K562 (cell line): ENCODE results near the gene DPYSL4. TPM values are rescaled to one million over a fixed set of nuclear protein-coding genes. Genes with fewer than 3 reads are reported as not detected.
A peak's percentile ranks its signal among the peaks of the same experiment; 100 is the strongest.

Experiments
- ATAC-seq: fragments of 200-7000 bp; cut with Tn5 transposase; 3 replicates; pipeline ENCODE4 v1.9.1; 2020; ENCODE audit warnings: moderate library complexity
- BruUV-seq: library from RNA; stranded (reverse); fragments of 400-500 nt; replicated peaks from 2 replicates; lab custom pipeline; 2021; lab: Mats Ljungman, UMichigan
- CTCF ChIA-PET: fragments of 300-600 bp; formaldehyde crosslinking; extraction: SDS; loops from one replicate; lab custom pipeline; 2021; ENCODE audit warnings: low intra/inter-chr PET ratio; lab: Yijun Ruan, JAX
- POLR2A ChIA-PET: fragments of 300-600, 350-650 bp; sonication (Branson Sonifier 250); formaldehyde crosslinking; extraction: SDS; loops from one replicate; lab custom pipeline; 2021; ENCODE audit warnings: antibody characterized with exemption, inconsistent platforms; lab: Yijun Ruan, JAX
- DNase-seq, 4 experiments: peaks; one replicate each; pipeline versions ENCODE4 v3.0.0 to v3.0.0-alpha.2; 2011 to 2018; ENCODE audit warnings: low spot score in 3 of 4, mixed read lengths in 3 of 4; ENCODE audit errors: extremely low read depth in 1 of 4
- FAIRE-seq: peaks from 2 replicates; lab custom pipeline; 2011; peaks lifted over from hg19 to GRCh38; lab: Jason Lieb, UNC
- H2AFZ ChIP-seq: 2 replicates; pipeline ENCODE4 v1.6.0; 2011; ENCODE audit warnings: low read depth, low read length, control low read depth, inconsistent platforms
- H3K27ac ChIP-seq: fragments of 200-600 bp; 3 replicates; pipeline ENCODE4 v1.8.0; 2011; ENCODE audit warnings: low read depth, mild to moderate bottlenecking, control low read depth, inconsistent platforms, low read length, moderate library complexity, mixed read lengths; ENCODE audit errors: extremely low read depth
- H3K27me3 ChIP-seq, 2 experiments: fragments of 300-600 bp in 1 of 2; 2 replicates in 1 of 2; 3 replicates in 1 of 2; pipeline versions ENCODE4 v1.6.0 to v1.8.0; 2011; ENCODE audit warnings: inconsistent platforms in 2 of 2, low read length in 2 of 2, mild to moderate bottlenecking in 1 of 2, mixed read lengths in 1 of 2, moderate library complexity in 1 of 2; ENCODE audit not compliant: control insufficient read depth in 2 of 2, insufficient read depth in 2 of 2
- H3K36me3 ChIP-seq: fragments of 300-600 bp; 3 replicates; pipeline ENCODE4 v1.8.0; 2011; ENCODE audit warnings: mild to moderate bottlenecking, low read length, inconsistent platforms; ENCODE audit not compliant: control insufficient read depth, insufficient read depth
- H3K4me1 ChIP-seq, 2 experiments: fragments of 200-600 bp in 1 of 2; replicated peaks in 1 of 2; 2 replicates in 1 of 2; 3 replicates in 1 of 2; pipeline versions ENCODE4 v1.5.1 to v1.8.0; 2011; ENCODE audit warnings: inconsistent platforms in 2 of 2, low read length in 2 of 2, mild to moderate bottlenecking in 1 of 2, mixed read lengths in 1 of 2, moderate library complexity in 1 of 2; ENCODE audit not compliant: control insufficient read depth in 2 of 2, insufficient read depth in 2 of 2
- H3K4me2 ChIP-seq: 2 replicates; pipeline ENCODE4 v1.6.1; 2011; ENCODE audit warnings: low read length, control low read depth, inconsistent platforms, mixed read lengths; ENCODE audit not compliant: insufficient read depth
- H3K4me3 ChIP-seq: fragments of 200-600 bp; sonication (generic), shearing (Covaris generic); 2 replicates; pipeline ENCODE4 v1.5.1; 2016; ENCODE audit warnings: control low read depth, inconsistent platforms
- H3K79me2 ChIP-seq: fragments of 200-600 bp; 3 replicates; pipeline ENCODE4 v1.8.0; 2011; ENCODE audit warnings: low read length, inconsistent platforms; ENCODE audit not compliant: control insufficient read depth, insufficient read depth
- H3K9ac ChIP-seq, 2 experiments: 2 replicates each; pipeline versions ENCODE4 v1.6.0 to v1.6.1; 2011; ENCODE audit warnings: low read depth in 2 of 2, low read length in 2 of 2, control low read depth in 1 of 2, inconsistent platforms in 1 of 2, mild to moderate bottlenecking in 1 of 2, mixed read lengths in 1 of 2; ENCODE audit not compliant: insufficient read depth in 1 of 2
- H3K9me1 ChIP-seq: one replicate; pipeline ENCODE4 v1.6.0; 2011; ENCODE audit warnings: inconsistent platforms, mild to moderate bottlenecking, low read length, moderate library complexity; ENCODE audit not compliant: control insufficient read depth, insufficient read depth
- H3K9me3 ChIP-seq: replicated peaks from 2 replicates; pipeline ENCODE4 v1.5.1; 2011; ENCODE audit warnings: low read depth, low read length, inconsistent platforms; ENCODE audit not compliant: control insufficient read depth, insufficient read depth
- H4K20me1 ChIP-seq: replicated peaks from 2 replicates; pipeline ENCODE4 v1.6.1; 2011; ENCODE audit warnings: low read length, inconsistent platforms, mixed read lengths; ENCODE audit not compliant: control insufficient read depth, insufficient read depth
- CREB1 ChIP-seq, 2 experiments: sonication (generic) in 1 of 2; formaldehyde crosslinking in 1 of 2; IDR thresholded peaks; 2 replicates each; pipeline versions ENCODE4 v1.6.1 to v1.8.0; 2012 to 2022; ENCODE audit warnings: inconsistent platforms in 1 of 2, mild to moderate bottlenecking in 1 of 2, missing genetic modification reagents in 1 of 2, moderate library complexity in 1 of 2
- CREM ChIP-seq: IDR thresholded peaks from 2 replicates; pipeline ENCODE4 v1.6.1; 2014; ENCODE audit warnings: antibody characterized with exemption, low read depth
- ZNF217 ChIP-seq: sonication (generic); formaldehyde crosslinking; IDR thresholded peaks from 2 replicates; pipeline ENCODE4 v1.8.0; 2022; ENCODE audit warnings: mild to moderate bottlenecking, missing genetic modification reagents
- WGBS: fragments of 100-300 bp; shearing (Covaris generic); methylation state at CpG from one replicate; pipeline ENCODE4 v1.1.6; 2016; ENCODE audit warnings: low coverage, mixed read lengths; ENCODE audit not compliant: insufficient coverage; ENCODE audit errors: missing lambda C conversion rate; 5-methylcytosine and 5-hydroxymethylcytosine counted together
- in situ Hi-C: fragments of 300-500 bp; cut with MboI; formaldehyde crosslinking; loops from 4 replicates; pipeline ENCODE4 v1.15.0; 2018; ENCODE audit warnings: inconsistent platforms, mixed read lengths
- intact Hi-C: fragments of 100-400 bp; cut with micrococcal nuclease; formaldehyde crosslinking; loops from 2 replicates; pipeline ENCODE4 v1.14.2; 2022
- polyA plus RNA-seq, 8 experiments: library from polyadenylated mRNA; depleted of rRNA in 4 of 8; stranded (reverse) in 5 of 8; unstranded in 3 of 8; fragments of >200 nt; fragmentation: Nextera tagmentation in 2 of 8; fragmentation: Illumina TruSeq in 1 of 8; extraction: Ambion mirVana in 2 of 8; extraction: Trizol in 1 of 8; gene quantifications; 2 replicates each; pipeline versions ENCODE4 v1.2.1 to v1.2.3, GENCODE V29; 2011 to 2014; ENCODE audit warnings: inconsistent platforms in 1 of 8, missing spikeins in 1 of 8
- total RNA-seq, 7 experiments: library from RNA; depleted of rRNA in 6 of 7; stranded (reverse); fragments of >200 nt in 6 of 7; fragmentation: Illumina TruSeq in 2 of 7; extraction: Trizol in 2 of 7; gene quantifications; 2 replicates each; pipeline versions ENCODE4 v1.2.1 to v1.2.3, GENCODE V29; 2011 to 2021; ENCODE audit warnings: low replicate concordance in 1 of 7
- TF ChIP-seq, protein P1 (sequence below), 3 experiments: IDR thresholded peaks in 2 of 3; conservative IDR thresholded peaks in 1 of 3; 2 replicates each; pipeline ENCODE4 v1.5.1; 2011 to 2012; ENCODE audit warnings: low read length in 3 of 3, mild to moderate bottlenecking in 3 of 3, control low read depth in 2 of 3, improper control_type of control experiment in 1 of 3, inconsistent platforms in 1 of 3, low read depth in 1 of 3, mixed read lengths in 1 of 3, moderate library complexity in 1 of 3; ENCODE audit not compliant: insufficient read depth in 2 of 3

Gene DPYSL4
- total and polyA plus RNA-seq, 9 of the 15 experiments (the other 6 are each of a cell fraction or from before 2014, with no cell fraction given): 0.03 TPM; not detected in 8

DNA sequence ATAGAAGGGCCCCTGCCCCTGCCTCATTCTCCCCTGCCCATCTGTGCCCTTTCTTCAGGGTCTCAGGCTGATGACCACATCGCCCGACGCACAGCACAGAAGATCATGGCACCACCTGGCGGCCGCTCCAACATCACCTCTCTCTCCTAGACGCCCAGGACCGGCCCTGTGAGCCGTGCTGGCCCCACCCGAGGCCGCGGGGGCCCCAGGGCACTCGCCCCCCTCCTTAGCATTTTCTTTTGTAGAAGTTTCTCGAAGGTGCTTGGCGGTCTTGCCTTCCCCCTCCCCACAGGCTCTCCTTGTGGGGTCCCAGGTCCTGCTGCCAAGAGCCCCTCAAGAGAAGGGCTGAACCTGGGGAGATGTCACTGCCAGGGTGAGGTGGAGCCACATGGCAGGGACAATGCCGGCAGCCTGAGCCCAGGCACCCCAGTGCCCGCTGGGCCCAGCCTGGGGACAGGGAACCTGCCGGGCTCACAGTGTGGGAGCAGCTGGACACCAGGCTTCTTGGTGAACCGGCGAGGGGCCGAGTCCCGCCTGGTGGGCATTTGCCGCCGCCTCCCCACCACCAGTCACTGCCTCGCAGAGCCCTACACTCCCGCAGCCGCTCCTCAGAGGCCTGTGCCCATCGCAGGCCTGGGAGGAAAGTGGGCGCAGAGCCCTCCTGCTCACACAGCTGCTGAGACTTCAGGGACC, 18.2 kb downstream of the DPYSL4 start:
- intact Hi-C loops (no loop called here), in situ Hi-C loops (no loop called here)
- DNase-seq (peak; percentile 24 to 34 (median 28)), ATAC-seq (peak; percentile 79), FAIRE-seq (no peak)
- Histone ChIP-seq H3K36me3 (no peaks in the 10 kb centered on the region), H3K4me1 (peaks cover 0 to 8% of the 10 kb centered on the region in 2 experiments; a peak in 1 of 5 replicates), H3K4me3 (no peak overlapping the region), H3K79me2 (no peaks in the 10 kb centered on the region), H3K27me3 (peaks cover 0 to 62% of the 10 kb centered on the region in 2 experiments; a peak in 2 of 5 replicates), H4K20me1 (no peaks in the 10 kb centered on the region), H2AFZ (no peak overlapping the region), H3K27ac (no peak overlapping the region), H3K9me3 (no peaks in the 10 kb centered on the region), H3K9ac (no peak overlapping the region), H3K4me2 (no peak overlapping the region), H3K9me1 (no peaks in the 10 kb centered on the region)
- ChIA-PET CTCF (no interaction called here), POLR2A (interaction anchor here (0.6 kb wide), 1 partner anchor 206 kb away, joined by 3 read pairs; no protein-coding TSS in a partner anchor)
- BruUV-seq: no TSS peak
- under 1% methylated on average over 22 of the region's 28 CpGs for WGBS
- TF ChIP-seq CREB1 (IDR thresholded peaks at IDR 0.05) (0 out of 2 replicates have a peak, but pooled peaks have one; percentile 16), CREB1 (CRISPR knock-in tag; IDR thresholded peaks at IDR 0.05) (no peak), CREM (peak; percentile 45; the same call in 1 of the 2 replicates), ZNF217 (CRISPR knock-in tag) (no peak)
- TF ChIP-seq, protein P1, sequence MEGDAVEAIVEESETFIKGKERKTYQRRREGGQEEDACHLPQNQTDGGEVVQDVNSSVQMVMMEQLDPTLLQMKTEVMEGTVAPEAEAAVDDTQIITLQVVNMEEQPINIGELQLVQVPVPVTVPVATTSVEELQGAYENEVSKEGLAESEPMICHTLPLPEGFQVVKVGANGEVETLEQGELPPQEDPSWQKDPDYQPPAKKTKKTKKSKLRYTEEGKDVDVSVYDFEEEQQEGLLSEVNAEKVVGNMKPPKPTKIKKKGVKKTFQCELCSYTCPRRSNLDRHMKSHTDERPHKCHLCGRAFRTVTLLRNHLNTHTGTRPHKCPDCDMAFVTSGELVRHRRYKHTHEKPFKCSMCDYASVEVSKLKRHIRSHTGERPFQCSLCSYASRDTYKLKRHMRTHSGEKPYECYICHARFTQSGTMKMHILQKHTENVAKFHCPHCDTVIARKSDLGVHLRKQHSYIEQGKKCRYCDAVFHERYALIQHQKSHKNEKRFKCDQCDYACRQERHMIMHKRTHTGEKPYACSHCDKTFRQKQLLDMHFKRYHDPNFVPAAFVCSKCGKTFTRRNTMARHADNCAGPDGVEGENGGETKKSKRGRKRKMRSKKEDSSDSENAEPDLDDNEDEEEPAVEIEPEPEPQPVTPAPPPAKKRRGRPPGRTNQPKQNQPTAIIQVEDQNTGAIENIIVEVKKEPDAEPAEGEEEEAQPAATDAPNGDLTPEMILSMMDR (IDR thresholded peaks at IDR 0.05 in 2 of 3, conservative IDR thresholded peaks at IDR 0.05 in 1 of 3; ENCODE audit: insufficient read depth in 2 of 3, low read depth in 1 of 3, low read length in 3 of 3): peak in 2 of 3 experiments; percentile 17 to 28; a peak in 3 of 6 replicates
